Prostate gland (tissue), 2 donors: Measurements from ENCODE around the gene RANBP1. TPM values are rescaled to one million over a fixed set of nuclear protein-coding genes. Genes with fewer than 3 reads are reported as not detected.

Experiments
- DNase-seq: peaks from one replicate; pipeline ENCODE4 v3.0.0-alpha.2; 2019; ENCODE audit warnings: low spot score
- H3K27ac ChIP-seq, 2 donors: fragments of 200-600 bp; sonication (generic); 2 replicates each; pipeline ENCODE4 v1.5.1; 2017 to 2019
- H3K27me3 ChIP-seq: fragments of 200-600 bp; sonication (generic); replicated peaks from 2 replicates; pipeline ENCODE4 v1.5.1; 2019; ENCODE audit not compliant: insufficient read depth
- H3K36me3 ChIP-seq, 2 donors: fragments of 200-600 bp; sonication (generic); 1 replicate in 1 of 2; 2 replicates in 1 of 2; pipeline versions ENCODE4 v1.5.1 to v1.8.1; 2017 to 2019
- H3K4me1 ChIP-seq: fragments of 200-600 bp; sonication (generic); replicated peaks from 2 replicates; pipeline ENCODE4 v1.5.1; 2019
- H3K4me3 ChIP-seq, 2 donors: fragments of 200-600 bp; sonication (generic); 2 replicates each; pipeline ENCODE4 v1.5.1; 2017 to 2019
- H3K9me3 ChIP-seq: fragments of 200-600 bp; sonication (generic); 2 replicates; pipeline ENCODE4 v1.5.1; 2017
- CTCF ChIP-seq, 4 experiments: fragments of 200-600 bp in 2 of 4; fragments of 450-650 bp in 2 of 4; sonication (generic) in 2 of 4; IDR thresholded peaks; 1 replicate in 3 of 4; 2 replicates in 1 of 4; pipeline ENCODE4 v1.5.1; 2016 to 2019; ENCODE audit warnings: antibody characterized with exemption in 4 of 4, mild to moderate bottlenecking in 2 of 4, moderate library complexity in 2 of 4
- POLR2A ChIP-seq: fragments of 450-650 bp; IDR thresholded peaks from one replicate; pipeline ENCODE4 v1.6.1; 2016; ENCODE audit warnings: antibody characterized with exemption, mild to moderate bottlenecking
- POLR2AphosphoS5 ChIP-seq: sonication (generic); formaldehyde crosslinking; IDR thresholded peaks from one replicate; pipeline ENCODE4 v1.6.1; 2017; ENCODE audit warnings: antibody characterized with exemption
- WGBS: methylation state at CpG from one replicate; pipeline ENCODE4 v1.1.5; 2018; 5-methylcytosine and 5-hydroxymethylcytosine counted together
- intact Hi-C: fragments of 100-400 bp; cut with DNase I; formaldehyde crosslinking; loops from one replicate; pipeline ENCODE4 v1.14.2; 2022
- total RNA-seq, 2 donors: library from RNA; depleted of rRNA; stranded (reverse); fragments of >200 nt; gene quantifications; one replicate each; pipeline ENCODE4 v1.1.0, GENCODE V29; 2016

The RANBP1 gene
- total RNA-seq, 2 donors from 2014 or later, result 108 to 204 TPM

DNA sequence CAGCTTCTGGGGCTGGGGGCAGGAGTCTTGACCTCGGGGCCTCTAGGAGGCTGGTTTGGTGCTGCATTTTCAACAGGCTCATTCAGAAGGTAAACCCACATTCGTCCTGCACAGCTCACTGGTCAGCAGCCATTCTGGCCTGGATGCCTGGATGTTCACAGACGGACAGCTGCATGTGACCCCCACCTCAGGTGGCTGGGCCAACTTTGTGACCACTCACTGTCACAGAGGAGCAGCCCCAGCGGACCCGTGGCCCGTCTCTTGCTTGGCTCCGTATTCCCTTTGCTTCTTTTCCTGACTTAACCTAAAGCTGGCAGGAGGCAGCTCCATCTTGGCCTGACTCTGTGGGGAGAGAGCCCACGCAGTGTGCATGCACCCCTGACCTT, 27.6 kb upstream of the RANBP1 start:
- Histone ChIP-seq H3K4me3 (no peak overlapping the region), H3K27me3 (no peaks in the 10 kb centered on the region), H3K9me3 (no peaks in the 10 kb centered on the region), H3K4me1 (peaks cover 11% of the 10 kb centered on the region), H3K36me3 (peaks cover 13 to 60% of the 10 kb centered on the region in 2 donors), H3K27ac (no peak overlapping the region)
- intact Hi-C loops, result no loop called here
- no peak for DNase-seq
- 93% methylated on average over 8 of the region's 8 CpGs for whole genome bisulfite sequencing
- no peak for TF ChIP-seq CTCF (IDR thresholded peaks at IDR 0.05)
- TF ChIP-seq POLR2A, result no peak
- no peak for TF ChIP-seq POLR2AphosphoS5

DNA sequence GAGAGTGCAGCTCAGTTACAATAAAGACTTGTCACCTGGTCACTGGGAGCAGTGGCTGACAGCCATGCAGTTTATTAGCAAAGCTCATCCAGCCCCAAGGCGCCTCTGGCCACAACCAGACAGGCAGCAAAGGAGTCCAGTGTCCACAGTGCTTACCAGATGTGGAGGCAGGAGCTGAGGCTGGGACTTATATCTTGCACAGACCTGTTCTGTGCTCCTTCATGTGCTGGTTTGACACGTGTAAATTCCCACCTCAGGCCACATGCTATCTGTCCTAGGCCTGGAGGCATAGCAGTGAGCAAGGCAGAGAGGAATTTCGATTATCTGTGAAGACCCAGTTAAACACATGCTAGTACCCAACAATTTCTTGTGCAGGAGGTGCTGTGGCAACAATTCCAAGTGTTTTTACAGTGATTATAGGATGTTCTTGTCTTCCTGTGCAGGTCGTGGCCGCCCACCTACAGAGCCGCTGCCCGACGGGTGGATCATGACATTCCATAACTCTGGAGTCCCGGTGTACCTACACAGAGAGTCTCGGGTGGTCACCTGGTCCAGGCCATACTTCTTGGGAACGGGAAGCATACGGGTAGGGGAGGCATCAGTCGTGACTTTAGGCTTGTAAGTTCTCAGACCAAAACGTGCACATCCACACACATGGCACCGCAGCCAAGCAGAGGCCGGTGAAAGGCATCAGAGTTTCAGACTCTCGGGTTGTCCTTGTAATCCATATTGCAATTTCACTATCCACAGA, 26.5 kb upstream of the RANBP1 start:
- DNase-seq, result no peak
- Histone ChIP-seq H3K9me3 (no peaks in the 10 kb centered on the region), H3K27ac (no peak overlapping the region), H3K4me1 (peaks cover 7% of the 10 kb centered on the region), H3K36me3 (peaks cover 16 to 60% of the 10 kb centered on the region in 2 donors), H3K4me3 (no peak overlapping the region), H3K27me3 (no peaks in the 10 kb centered on the region)
- intact Hi-C loops, result no loop called here
- TF ChIP-seq POLR2AphosphoS5 (no peak), CTCF (IDR thresholded peaks at IDR 0.05) (no peak), POLR2A (no peak)
- 87% methylated on average over 17 of the region's 17 CpGs for WGBS

GRCh38 chr22:20089977-20090729, 25.8 kb upstream of the RANBP1 start:
- H3K27ac ChIP-seq, result no peak overlapping the region
- H3K4me1 ChIP-seq, result no peaks in the 10 kb centered on the region
- intact Hi-C loops, result no loop called here
- no peak for TF ChIP-seq POLR2AphosphoS5
- TF ChIP-seq CTCF (IDR thresholded peaks at IDR 0.05), result no peak
- no peak for TF ChIP-seq POLR2A
- no peaks in the 10 kb centered on the region for H3K9me3 ChIP-seq
- H3K36me3 ChIP-seq, result peaks cover 17 to 60% of the 10 kb centered on the region in 2 donors
- no peak for DNase-seq
- 86% methylated on average over 11 of the region's 11 CpGs for WGBS
- H3K4me3 ChIP-seq, result no peak overlapping the region
- no peaks in the 10 kb centered on the region for H3K27me3 ChIP-seq

GRCh38 chr22:20090730-20091240, 25.1 kb upstream of the RANBP1 start:
- intact Hi-C loops, result no loop called here
- 96% methylated on average over 9 of the region's 9 CpGs for WGBS

More at GRCh38 chr22:20090730-20091240, 25.1 kb upstream of the RANBP1 start:
- TF ChIP-seq POLR2AphosphoS5, result no peak
- no peak for TF ChIP-seq POLR2A
- no peak for TF ChIP-seq CTCF (IDR thresholded peaks at IDR 0.05)
- Histone ChIP-seq H3K9me3 (no peaks in the 10 kb centered on the region), H3K36me3 (peaks cover 17 to 58% of the 10 kb centered on the region in 2 donors), H3K27me3 (no peaks in the 10 kb centered on the region), H3K4me1 (no peaks in the 10 kb centered on the region), H3K4me3 (no peak overlapping the region), H3K27ac (no peak overlapping the region)
- no peak for DNase-seq
